Measurements from ENCODE around the gene WSCD1.

DNA sequence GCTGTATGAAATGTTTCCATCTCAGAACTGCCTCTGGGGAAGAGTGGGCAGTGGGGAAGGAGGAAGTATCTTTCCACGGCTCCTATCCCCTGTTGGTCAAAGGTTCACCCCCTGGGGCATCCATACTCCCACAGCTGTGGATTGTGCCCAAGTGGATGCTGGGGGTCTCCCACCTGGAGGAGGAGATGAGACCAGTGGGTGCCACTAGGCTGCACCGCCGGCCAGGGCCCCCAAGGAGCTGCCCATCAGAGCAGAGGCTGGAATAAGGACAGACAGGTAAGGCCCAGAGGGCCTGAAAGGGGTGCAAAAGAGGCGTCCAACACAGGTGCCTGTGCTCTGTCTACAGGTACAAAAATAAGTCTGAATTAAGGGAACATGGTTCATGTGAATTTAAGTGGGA, 87.5 kb downstream of the WSCD1 start:
- TF ChIP-seq LEF1 (IDR thresholded peaks at IDR 0.05; ENCODE audit: borderline replicate concordance) (no peak), FOXA1 (IDR thresholded peaks at IDR 0.05) (no peak)
